ENCODE data around the gene SUPT4H1.

The SUPT4H1 gene

GRCh38 chr17:58364270-58364942, 12.4 kb upstream of the SUPT4H1 start:
- TF ChIP-seq CTCF (IDR thresholded peaks at IDR 0.05; ENCODE audit: low read depth, low read length) (no peak), MAX (IDR thresholded peaks at IDR 0.05; ENCODE audit: low read depth, low read length) (no peak), MYC (IDR thresholded peaks at IDR 0.05; ENCODE audit: low read depth, low read length) (no peak), POLR2A (IDR thresholded peaks at IDR 0.05; ENCODE audit: extremely low read depth, insufficient read length) (no peak)
- H3K4me3 ChIP-seq (ENCODE audit: low read depth, low read length): no peak overlapping the region
- no peak for DNase-seq (ENCODE audit: low read depth)

GRCh38 chr17:58363457-58364185, 11.6 kb upstream of the SUPT4H1 start:
- DNase-seq (ENCODE audit: low read depth): no peak
- no peak for TF ChIP-seq MAX (IDR thresholded peaks at IDR 0.05; ENCODE audit: low read depth, low read length)
- no peak for TF ChIP-seq CTCF (IDR thresholded peaks at IDR 0.05; ENCODE audit: low read depth, low read length)
- no peak for TF ChIP-seq POLR2A (IDR thresholded peaks at IDR 0.05; ENCODE audit: extremely low read depth, insufficient read length)
- no peak for TF ChIP-seq MYC (IDR thresholded peaks at IDR 0.05; ENCODE audit: low read depth, low read length)
- no peak overlapping the region for H3K4me3 ChIP-seq (ENCODE audit: low read depth, low read length)

- no peak for DNase-seq (ENCODE audit: low read depth)
- H3K4me3 ChIP-seq (ENCODE audit: low read depth, low read length): no peak overlapping the region
- TF ChIP-seq POLR2A (IDR thresholded peaks at IDR 0.05; ENCODE audit: extremely low read depth, insufficient read length) (no peak), CTCF (IDR thresholded peaks at IDR 0.05; ENCODE audit: low read depth, low read length) (no peak), MAX (IDR thresholded peaks at IDR 0.05; ENCODE audit: low read depth, low read length) (no peak), MYC (IDR thresholded peaks at IDR 0.05; ENCODE audit: low read depth, low read length) (no peak)
These were observed 10.5 kb upstream of the SUPT4H1 start for GRCh38 chr17:58362368-58363014.

GRCh38 chr17:58360296-58361063, 8.5 kb upstream of the SUPT4H1 start:
- no peak for DNase-seq (ENCODE audit: low read depth)
- H3K4me3 ChIP-seq (ENCODE audit: low read depth, low read length): no peak overlapping the region
- TF ChIP-seq MAX (IDR thresholded peaks at IDR 0.05; ENCODE audit: low read depth, low read length) (no peak), MYC (IDR thresholded peaks at IDR 0.05; ENCODE audit: low read depth, low read length) (no peak), POLR2A (IDR thresholded peaks at IDR 0.05; ENCODE audit: extremely low read depth, insufficient read length) (no peak), CTCF (IDR thresholded peaks at IDR 0.05; ENCODE audit: low read depth, low read length) (no peak)

GRCh38 chr17:58358408-58359172, 6.6 kb upstream of the SUPT4H1 start:
- no peak for DNase-seq (ENCODE audit: low read depth)
- no peak overlapping the region for H3K4me3 ChIP-seq (ENCODE audit: low read depth, low read length)
- TF ChIP-seq MYC (IDR thresholded peaks at IDR 0.05; ENCODE audit: low read depth, low read length) (no peak), POLR2A (IDR thresholded peaks at IDR 0.05; ENCODE audit: extremely low read depth, insufficient read length) (no peak), CTCF (IDR thresholded peaks at IDR 0.05; ENCODE audit: low read depth, low read length) (no peak), MAX (IDR thresholded peaks at IDR 0.05; ENCODE audit: low read depth, low read length) (no peak)
